NCI-H1048 (cell line): Measurements from ENCODE around the gene RTCB.
"Not testable (repeated sequence)": the region's sequence is repeated elsewhere in the genome, so short reads cannot be mapped to it uniquely, and the experiment has no call there.

ENCODE experiments used
- DNase-seq: peaks from one replicate; lab custom pipeline; 2025; lab: John Stamatoyannopoulos, UW

RTCB gene

GRCh38 chr22:32389685-32390084 lies 22.4 kb downstream of the RTCB start:
- no peak for DNase-seq

- no peak for DNase-seq
Measured at GRCh38 chr22:32385681-32386080, 26.4 kb downstream of the RTCB start.

- no peak for DNase-seq
Measured at GRCh38 chr22:32380991-32381390, 31.1 kb downstream of the RTCB start.

- DNase-seq: no peak
Measured at GRCh38 chr22:32378707-32379272, 33.3 kb downstream of the RTCB start.

- DNase-seq: no peak
Measured at GRCh38 chr22:32376681-32377080, 35.4 kb downstream of the RTCB start.

GRCh38 chr22:32375678-32376450 lies 36.2 kb downstream of the RTCB start:
- DNase-seq: no peak

GRCh38 chr22:32364210-32364609 lies 47.8 kb downstream of the RTCB start:
- DNase-seq: no peak

- no peak for DNase-seq
Measured at GRCh38 chr22:32361257-32361656, 50.8 kb downstream of the RTCB start.

GRCh38 chr22:32360096-32360495 lies 52.0 kb downstream of the RTCB start:
- not testable (repeated sequence) for DNase-seq

- not testable (repeated sequence) for DNase-seq
Measured at GRCh38 chr22:32357567-32357966, 54.5 kb downstream of the RTCB start, which contains the start of gene RFPL3. TSS of gene RFPL3 (plus strand) at chr22:32357867. CDS start at chr22:32358072, 205 bp downstream.

GRCh38 chr22:32355760-32356159 lies 56.3 kb downstream of the RTCB start:
- DNase-seq: no peak

- DNase-seq: no peak
Measured at GRCh38 chr22:32354360-32355351, 57.4 kb downstream of the RTCB start.

- no peak for DNase-seq
Measured at GRCh38 chr22:32353840-32354239, 58.2 kb downstream of the RTCB start.

GRCh38 chr22:32353292-32353691 lies 58.8 kb downstream of the RTCB start:
- no peak for DNase-seq

- no peak for DNase-seq
Measured at GRCh38 chr22:32352681-32353080, 59.4 kb downstream of the RTCB start.

GRCh38 chr22:32351875-32352274 lies 60.2 kb downstream of the RTCB start:
- DNase-seq: not testable (repeated sequence)

- DNase-seq: no peak
Measured at GRCh38 chr22:32348031-32348611, 63.9 kb downstream of the RTCB start.

- DNase-seq: no peak
Measured at GRCh38 chr22:32343941-32344340, 68.1 kb downstream of the RTCB start.

GRCh38 chr22:32342977-32343376 lies 69.1 kb downstream of the RTCB start:
- DNase-seq: no peak

- DNase-seq: no peak
Measured at GRCh38 chr22:32341122-32341740, 70.8 kb downstream of the RTCB start.

GRCh38 chr22:32340411-32340810 lies 71.6 kb downstream of the RTCB start:
- DNase-seq: no peak
